Heart left ventricle (tissue), 16 donors: ENCODE measurements around the gene CAMK2D. TPM values are rescaled to one million over a fixed set of nuclear protein-coding genes. Genes with fewer than 3 reads are reported as not detected.

Experiments used
- ATAC-seq, 4 donors: fragments of 200-7000 bp; cut with Tn5 transposase; one replicate each; pipeline ENCODE4 v1.9.1; 2020 to 2022; ENCODE audit warnings: moderate library complexity in 4 of 4, mild to moderate bottlenecking in 3 of 4, moderate number of reproducible peaks in 1 of 4
- DNase-seq, 5 donors: peaks; one replicate each; pipeline ENCODE4 v3.0.0-alpha.2; 2020
- H3K27ac ChIP-seq, 12 donors: fragments of 200-600 bp; sonication (generic) in 4 of 12; one replicate each; pipeline versions ENCODE4 v1.5.0 to v1.8.0; 2016 to 2022; ENCODE audit warnings: mild to moderate bottlenecking in 2 of 12
- H3K27me3 ChIP-seq, 9 donors: fragments of 200-600 bp; sonication (generic) in 2 of 9; one replicate each; pipeline versions ENCODE4 v1.5.1 to v1.8.0; 2016 to 2022; ENCODE audit warnings: mild to moderate bottlenecking in 3 of 9
- H3K36me3 ChIP-seq, 9 donors: fragments of 200-600 bp; sonication (generic) in 2 of 9; one replicate each; pipeline versions ENCODE4 v1.5.0 to v1.8.0; 2018 to 2022; ENCODE audit warnings: mild to moderate bottlenecking in 2 of 9
- H3K4me1 ChIP-seq, 12 donors: fragments of 200-600 bp; sonication (generic) in 4 of 12; one replicate each; pipeline versions ENCODE4 v1.5.0 to v1.8.0; 2016 to 2022; ENCODE audit warnings: mild to moderate bottlenecking in 3 of 12
- H3K4me3 ChIP-seq, 12 donors: fragments of 200-600 bp; sonication (generic) in 4 of 12; one replicate each; pipeline versions ENCODE4 v1.5.0 to v1.8.0; 2017 to 2022; ENCODE audit warnings: mild to moderate bottlenecking in 9 of 12, moderate library complexity in 4 of 12
- H3K9me3 ChIP-seq, 12 donors: fragments of 200-600 bp; sonication (generic) in 4 of 12; one replicate each; pipeline versions ENCODE4 v1.5.0 to v1.8.0; 2016 to 2022; ENCODE audit warnings: mild to moderate bottlenecking in 1 of 12
- CTCF ChIP-seq, 12 donors: fragments of 200-600 bp; sonication (generic) in 4 of 12; IDR thresholded peaks; one replicate each; pipeline versions ENCODE4 v1.5.0 to v1.8.0; 2018 to 2022; ENCODE audit warnings: antibody characterized with exemption in 12 of 12, mild to moderate bottlenecking in 5 of 12
- POLR2A ChIP-seq, 2 donors: fragments of 450-650 bp; IDR thresholded peaks; one replicate each; pipeline ENCODE4 v1.6.1; 2017; ENCODE audit warnings: antibody characterized with exemption in 2 of 2, mild to moderate bottlenecking in 2 of 2, moderate library complexity in 2 of 2
- WGBS, 4 donors: extraction: QIAGEN DNeasy Blood & Tissue Kit in 2 of 4; methylation state at CpG; one replicate each; pipeline versions ENCODE4 v1.1.5 to v1.1.7; 2013 to 2018; 5-methylcytosine and 5-hydroxymethylcytosine counted together
- intact Hi-C, 10 donors: fragments of 100-400 bp; cut with DNase I; formaldehyde crosslinking; loops; one replicate each; pipeline versions ENCODE4 v1.11.1 to v1.14.2; 2022
- polyA plus RNA-seq, 2 donors: library from polyadenylated mRNA; stranded (reverse); fragments of 200-250 nt; gene quantifications; one replicate each; pipeline ENCODE4 v1.2.3, GENCODE V29; 2013
- total RNA-seq, 9 donors: library from RNA; depleted of rRNA in 2 of 9; stranded (reverse); fragments of >200 nt in 2 of 9; fragmentation: NEBNext Ultra II Directional in 3 of 9; extraction: Animal tissue kit (Norgen Biotek cat#: 25700) in 3 of 9; gene quantifications; one replicate each; pipeline versions ENCODE4 v1.1.0 to v1.2.4, GENCODE V29; 2016 to 2023
- donor health status: ischemic (EF 13 %, LVEDD 7.1; RV severe dilation, severe dysfunction).
- donor health status: healthy with polysubstance abuse.
- donor health status: DM: no; HTN: yes; CAD: no.
- donor health status: DM: no; HTN: no; CAD: no.
- donor health status: ischemic (EF 25% LVEDD 6.9; RV normal size, moderate dysfunction).
- donor health status: ischemic (EF 25% LVEDD 5.7; RV mildly dilated, moderate dysfunction).
- donor health status: healthy.
- donor health status: DM: yes; HTN: yes; CAD: no.
- donor health status: ischemic (EF 35%, LVEDD 5.7; RV mildly dilated, moderate dysfunction).
- donor health status: nonischemic (EF 11% LVEDD 7.7; RV severe dilation, severe dysfunction).
- donor health status: DM: yes; HTN: yes; CAD: no.
- donor health status: PGD.
- donor health status: ischemic (EF 29% LVEDD 5.4; RV normal size, mild dysfunction).
- donor health status: nonischemic (EF 23%, LVEDD 6.1; RV moderate dilation, normal function).

The CAMK2D gene
- total and polyA plus RNA-seq, 11 donors = 40.9 to 294 (median 215) TPM

GRCh38 chr4:113684534-113685091 is 76.9 kb downstream of the CAMK2D start:
- DNase-seq (peak; percentile 67 to 85 (median 83)), ATAC-seq (peak; percentile 92 to 97 (median 96))
- H3K4me1 ChIP-seq = peaks cover 7 to 64% (median 45%) of the 10 kb centered on the region in 12 donors
- H3K9me3 ChIP-seq = peaks cover 0 to 9% (median 0%) of the 10 kb centered on the region in 12 donors
- H3K27me3 ChIP-seq = no peaks in the 10 kb centered on the region
- H3K27ac ChIP-seq = peak overlapping the region; percentile 33 to 90 (median 78)
- H3K36me3 ChIP-seq = no peaks in the 10 kb centered on the region
- WGBS, 4 donors = 16 to 41% (median 28%) methylated on average over 2 of the region's 2 CpGs
- intact Hi-C loops = loop anchor here in 8 of 10 donors (2.0 to 10.0 kb wide), 7 partner anchors 70 to 140 kb away; partner anchors contain the start of gene CAMK2D (in 4 of the 8)
- TF ChIP-seq CTCF (IDR thresholded peaks at IDR 0.05) = peak in 11 of 12 donors; percentile 22 to 61 (median 40)
- TF ChIP-seq POLR2A (IDR thresholded peaks at IDR 0.05) = no peak
- H3K4me3 ChIP-seq = no peak overlapping the region

GRCh38 chr4:113682730-113683537 is 78.6 kb downstream of the CAMK2D start:
- Histone ChIP-seq H3K27me3 (no peaks in the 10 kb centered on the region), H3K4me3 (no peak overlapping the region), H3K36me3 (no peaks in the 10 kb centered on the region), H3K4me1 (peaks cover 7 to 71% (median 46%) of the 10 kb centered on the region in 12 donors), H3K27ac (peak overlapping the region in 11 of 12 donors; percentile 33 to 90 (median 78)), H3K9me3 (peaks cover 0 to 9% (median 0%) of the 10 kb centered on the region in 12 donors)
- no peak for TF ChIP-seq POLR2A (IDR thresholded peaks at IDR 0.05)
- intact Hi-C loops = loop anchor here in 7 of 10 donors (5.0 to 10.0 kb wide), 6 partner anchors 72 to 138 kb away; partner anchors contain the start of gene CAMK2D (in 1 of the 7)
- ATAC-seq = peak in 1 of 4 donors; percentile 6
- whole genome bisulfite sequencing, 4 donors = 74 to 81% (median 77%) methylated on average over 4 of the region's 4 CpGs
- DNase-seq = no peak

DNA sequence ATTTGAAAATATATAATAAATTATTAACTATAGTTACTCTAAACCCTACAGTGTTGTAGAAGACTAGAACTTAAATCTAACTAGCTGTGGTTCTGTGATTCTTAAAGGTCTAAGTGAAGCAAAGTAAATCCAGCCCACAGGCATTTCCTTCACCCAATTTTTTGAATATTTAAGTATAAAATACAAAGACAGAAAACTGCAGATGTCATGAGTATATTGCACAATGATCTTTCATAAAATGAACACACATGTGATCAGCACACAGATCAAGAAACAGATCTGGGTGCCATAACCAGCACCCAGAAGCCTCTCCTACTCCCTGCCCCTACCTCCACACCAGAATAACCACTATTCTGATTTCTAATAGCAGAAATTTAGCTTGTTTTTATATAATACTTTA is 82.9 kb downstream of the CAMK2D start:
- Histone ChIP-seq H3K4me3 (no peak overlapping the region), H3K27me3 (no peaks in the 10 kb centered on the region), H3K36me3 (no peaks in the 10 kb centered on the region), H3K4me1 (peaks cover 9 to 82% (median 51%) of the 10 kb centered on the region in 12 donors), H3K9me3 (peaks cover 0 to 9% (median 0%) of the 10 kb centered on the region in 12 donors), H3K27ac (peak overlapping the region in 3 of 12 donors; percentile 2 to 27 (median 16))
- ATAC-seq (no peak), DNase-seq (no peak)
- intact Hi-C loops = loop anchor here in 1 of 10 donors (2.0 kb wide), 1 partner anchor 44 kb away; no protein-coding TSS in a partner anchor
- TF ChIP-seq POLR2A (IDR thresholded peaks at IDR 0.05) = no peak
- no peak for TF ChIP-seq CTCF (IDR thresholded peaks at IDR 0.05)

- Histone ChIP-seq H3K36me3 (no peaks in the 10 kb centered on the region), H3K4me1 (peaks cover 8 to 80% (median 48%) of the 10 kb centered on the region in 12 donors), H3K27ac (peak overlapping the region in 4 of 12 donors; percentile 1 to 45 (median 24)), H3K4me3 (no peak overlapping the region), H3K9me3 (peaks cover 0 to 9% (median 0%) of the 10 kb centered on the region in 12 donors), H3K27me3 (no peaks in the 10 kb centered on the region)
- no peak for ATAC-seq
- intact Hi-C loops = no loop called here
- 49 to 66% (median 59%) methylated on average over 4 of the region's 4 CpGs for WGBS, 4 donors
- TF ChIP-seq CTCF (IDR thresholded peaks at IDR 0.05) (no peak), POLR2A (IDR thresholded peaks at IDR 0.05) (no peak)
- no peak for DNase-seq
These were observed 84.2 kb downstream of the CAMK2D start for GRCh38 chr4:113677325-113677724.
